ENCODE measurements around the gene FBXO42. TPM values are rescaled to one million over a fixed set of nuclear protein-coding genes. Genes with fewer than 3 reads are reported as not detected.
A peak's percentile ranks its signal among the peaks of the same experiment; 100 is the strongest.

FBXO42 gene
- total and polyA plus RNA-seq, 2 donors (not counting 1 experiment from before 2014, with no cell fraction given) = 10.4 to 13.5 TPM

DNA sequence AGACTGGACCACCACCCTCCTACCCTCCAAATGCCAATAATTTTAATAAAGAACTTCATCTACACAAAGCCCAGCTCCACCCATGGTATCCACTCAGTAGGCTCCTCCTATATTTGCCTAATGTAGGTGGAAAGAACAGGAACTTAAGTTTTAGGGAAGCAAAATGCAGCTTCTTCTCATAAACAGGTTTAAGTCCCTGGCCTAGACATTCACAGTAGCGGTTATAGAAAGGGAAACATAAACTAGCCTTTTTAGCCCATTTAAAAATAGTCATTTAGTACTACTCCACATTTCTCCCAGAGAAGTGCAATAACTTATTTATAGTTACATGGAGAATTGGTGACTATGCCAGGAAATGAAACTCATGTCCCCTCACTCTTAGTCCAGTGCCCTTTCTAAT lies 58.7 kb downstream of the FBXO42 start:
- no peak overlapping the region for H3K27ac ChIP-seq (ENCODE audit: insufficient read depth, low read length)
- H2AFZ ChIP-seq (ENCODE audit: low read length) = no peak overlapping the region
- H4K20me1 ChIP-seq (ENCODE audit: control insufficient read depth, extremely low read depth, insufficient read depth, low read length) = no peaks in the 10 kb centered on the region
- H3K4me2 ChIP-seq (ENCODE audit: extremely low read depth, insufficient read depth, low read length) = no peak overlapping the region
- H3K9ac ChIP-seq (ENCODE audit: insufficient read depth, low read length) = no peak overlapping the region
- H3K4me1 ChIP-seq (ENCODE audit: control insufficient read depth, extremely low read depth, insufficient read depth, low read length) = no peaks in the 10 kb centered on the region
- no peaks in the 10 kb centered on the region for H3K79me2 ChIP-seq (ENCODE audit: control insufficient read depth, insufficient read depth, low read length)
- H3K36me3 ChIP-seq (ENCODE audit: control insufficient read depth, insufficient read depth, low read length) = no peaks in the 10 kb centered on the region
- no peak for DNase-seq (ENCODE audit: low read depth in 2 of 2)
- no peaks in the 10 kb centered on the region for H3K27me3 ChIP-seq (ENCODE audit: control insufficient read depth, insufficient read depth, low read length)
- no peaks in the 10 kb centered on the region for H3K9me3 ChIP-seq (ENCODE audit: control insufficient read depth, insufficient read depth, low read depth, low read length)
- H3K4me3 ChIP-seq (replicated peaks in 1 of 4; ENCODE audit: control extremely low read depth in 1 of 4, insufficient read depth in 1 of 4, low read depth in 3 of 4, low read length in 4 of 4) = no peak overlapping the region
- TF ChIP-seq, protein P1, sequence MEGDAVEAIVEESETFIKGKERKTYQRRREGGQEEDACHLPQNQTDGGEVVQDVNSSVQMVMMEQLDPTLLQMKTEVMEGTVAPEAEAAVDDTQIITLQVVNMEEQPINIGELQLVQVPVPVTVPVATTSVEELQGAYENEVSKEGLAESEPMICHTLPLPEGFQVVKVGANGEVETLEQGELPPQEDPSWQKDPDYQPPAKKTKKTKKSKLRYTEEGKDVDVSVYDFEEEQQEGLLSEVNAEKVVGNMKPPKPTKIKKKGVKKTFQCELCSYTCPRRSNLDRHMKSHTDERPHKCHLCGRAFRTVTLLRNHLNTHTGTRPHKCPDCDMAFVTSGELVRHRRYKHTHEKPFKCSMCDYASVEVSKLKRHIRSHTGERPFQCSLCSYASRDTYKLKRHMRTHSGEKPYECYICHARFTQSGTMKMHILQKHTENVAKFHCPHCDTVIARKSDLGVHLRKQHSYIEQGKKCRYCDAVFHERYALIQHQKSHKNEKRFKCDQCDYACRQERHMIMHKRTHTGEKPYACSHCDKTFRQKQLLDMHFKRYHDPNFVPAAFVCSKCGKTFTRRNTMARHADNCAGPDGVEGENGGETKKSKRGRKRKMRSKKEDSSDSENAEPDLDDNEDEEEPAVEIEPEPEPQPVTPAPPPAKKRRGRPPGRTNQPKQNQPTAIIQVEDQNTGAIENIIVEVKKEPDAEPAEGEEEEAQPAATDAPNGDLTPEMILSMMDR (conservative IDR thresholded peaks at IDR 0.05 in 1 of 2, IDR thresholded peaks at IDR 0.05 in 1 of 2; ENCODE audit: low read depth in 1 of 2, low read length in 2 of 2) = no peak
- TF ChIP-seq EZH2 (IDR thresholded peaks at IDR 0.05; ENCODE audit: low read length, missing control alignments) = no peak

DNA sequence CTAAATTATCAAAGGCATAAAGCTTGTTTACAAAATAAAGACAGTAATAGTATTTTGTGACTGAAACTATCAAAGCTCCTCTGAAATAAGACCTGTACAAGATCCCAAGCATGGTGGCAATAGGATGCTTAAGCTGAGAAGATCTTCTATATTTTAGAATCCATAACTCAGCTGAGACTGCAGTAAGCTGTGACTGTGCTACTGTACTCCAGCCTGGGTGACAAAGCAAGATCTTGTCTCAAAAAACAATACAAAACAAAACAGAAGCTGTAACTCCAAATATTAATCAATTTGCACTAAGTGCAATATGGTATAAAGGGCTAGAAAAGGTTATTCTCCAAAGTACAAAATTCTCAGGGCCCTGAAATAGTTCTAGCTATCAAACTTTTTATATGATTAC lies 59.5 kb downstream of the FBXO42 start:
- no peak overlapping the region for H2AFZ ChIP-seq (ENCODE audit: low read length)
- no peak overlapping the region for H3K9ac ChIP-seq (ENCODE audit: insufficient read depth, low read length)
- H3K9me3 ChIP-seq (ENCODE audit: control insufficient read depth, insufficient read depth, low read depth, low read length) = no peaks in the 10 kb centered on the region
- H3K36me3 ChIP-seq (ENCODE audit: control insufficient read depth, insufficient read depth, low read length) = no peaks in the 10 kb centered on the region
- H3K27me3 ChIP-seq (ENCODE audit: control insufficient read depth, insufficient read depth, low read length) = no peaks in the 10 kb centered on the region
- H4K20me1 ChIP-seq (ENCODE audit: control insufficient read depth, extremely low read depth, insufficient read depth, low read length) = no peaks in the 10 kb centered on the region
- no peak overlapping the region for H3K4me3 ChIP-seq (replicated peaks in 1 of 4; ENCODE audit: control extremely low read depth in 1 of 4, insufficient read depth in 1 of 4, low read depth in 3 of 4, low read length in 4 of 4)
- no peak overlapping the region for H3K4me2 ChIP-seq (ENCODE audit: extremely low read depth, insufficient read depth, low read length)
- TF ChIP-seq, protein P1 (conservative IDR thresholded peaks at IDR 0.05 in 1 of 2, IDR thresholded peaks at IDR 0.05 in 1 of 2; ENCODE audit: low read depth in 1 of 2, low read length in 2 of 2) = no peak
- no peak for TF ChIP-seq EZH2 (IDR thresholded peaks at IDR 0.05; ENCODE audit: low read length, missing control alignments)
- H3K4me1 ChIP-seq (ENCODE audit: control insufficient read depth, extremely low read depth, insufficient read depth, low read length) = no peaks in the 10 kb centered on the region
- no peak overlapping the region for H3K27ac ChIP-seq (ENCODE audit: insufficient read depth, low read length)
- no peaks in the 10 kb centered on the region for H3K79me2 ChIP-seq (ENCODE audit: control insufficient read depth, insufficient read depth, low read length)
- no peak for DNase-seq (ENCODE audit: low read depth in 2 of 2)

DNA sequence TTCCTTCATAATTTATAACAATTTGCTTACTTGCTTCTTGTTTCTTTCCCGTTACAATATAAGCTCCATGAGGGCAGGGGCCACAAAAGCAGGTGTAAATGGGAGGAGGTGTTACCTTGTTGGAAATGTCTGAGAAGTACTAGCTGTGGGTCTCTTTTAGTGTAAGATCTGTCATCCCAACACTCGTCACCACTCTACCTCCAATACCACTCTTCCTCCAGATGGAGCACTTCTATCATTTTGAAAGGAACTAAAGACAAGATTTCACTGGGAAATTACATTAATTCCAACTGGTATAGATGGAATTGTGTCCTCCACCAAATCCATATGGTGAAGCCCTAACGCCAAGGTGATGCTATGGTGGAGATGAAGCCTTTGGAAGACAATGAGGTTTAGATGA lies 62.3 kb downstream of the FBXO42 start:
- Histone ChIP-seq H3K27me3 (ENCODE audit: control insufficient read depth, insufficient read depth, low read length) (no peaks in the 10 kb centered on the region), H3K79me2 (ENCODE audit: control insufficient read depth, insufficient read depth, low read length) (no peaks in the 10 kb centered on the region), H3K9ac (ENCODE audit: insufficient read depth, low read length) (no peak overlapping the region), H3K9me3 (ENCODE audit: control insufficient read depth, insufficient read depth, low read depth, low read length) (no peaks in the 10 kb centered on the region), H3K36me3 (ENCODE audit: control insufficient read depth, insufficient read depth, low read length) (no peaks in the 10 kb centered on the region), H3K4me2 (ENCODE audit: extremely low read depth, insufficient read depth, low read length) (no peak overlapping the region), H2AFZ (ENCODE audit: low read length) (no peak overlapping the region), H4K20me1 (ENCODE audit: control insufficient read depth, extremely low read depth, insufficient read depth, low read length) (no peaks in the 10 kb centered on the region), H3K27ac (ENCODE audit: insufficient read depth, low read length) (no peak overlapping the region), H3K4me3 (replicated peaks in 1 of 4; ENCODE audit: control extremely low read depth in 1 of 4, insufficient read depth in 1 of 4, low read depth in 3 of 4, low read length in 4 of 4) (no peak overlapping the region), H3K4me1 (ENCODE audit: control insufficient read depth, extremely low read depth, insufficient read depth, low read length) (no peaks in the 10 kb centered on the region)
- no peak for DNase-seq (ENCODE audit: low read depth in 2 of 2)
- TF ChIP-seq, protein P1 (conservative IDR thresholded peaks at IDR 0.05 in 1 of 2, IDR thresholded peaks at IDR 0.05 in 1 of 2; ENCODE audit: low read depth in 1 of 2, low read length in 2 of 2) = peak in 1 of 2 donors; percentile 8
- TF ChIP-seq EZH2 (IDR thresholded peaks at IDR 0.05; ENCODE audit: low read length, missing control alignments) = no peak
